ENCODE results near the gene SPACA4. TPM values are rescaled to one million over a fixed set of nuclear protein-coding genes. Genes with fewer than 3 reads are reported as not detected.

Gene SPACA4
- total and polyA plus RNA-seq, 9 of the 15 experiments (the other 6 are each of a cell fraction or from before 2014, with no cell fraction given), result not detected

DNA sequence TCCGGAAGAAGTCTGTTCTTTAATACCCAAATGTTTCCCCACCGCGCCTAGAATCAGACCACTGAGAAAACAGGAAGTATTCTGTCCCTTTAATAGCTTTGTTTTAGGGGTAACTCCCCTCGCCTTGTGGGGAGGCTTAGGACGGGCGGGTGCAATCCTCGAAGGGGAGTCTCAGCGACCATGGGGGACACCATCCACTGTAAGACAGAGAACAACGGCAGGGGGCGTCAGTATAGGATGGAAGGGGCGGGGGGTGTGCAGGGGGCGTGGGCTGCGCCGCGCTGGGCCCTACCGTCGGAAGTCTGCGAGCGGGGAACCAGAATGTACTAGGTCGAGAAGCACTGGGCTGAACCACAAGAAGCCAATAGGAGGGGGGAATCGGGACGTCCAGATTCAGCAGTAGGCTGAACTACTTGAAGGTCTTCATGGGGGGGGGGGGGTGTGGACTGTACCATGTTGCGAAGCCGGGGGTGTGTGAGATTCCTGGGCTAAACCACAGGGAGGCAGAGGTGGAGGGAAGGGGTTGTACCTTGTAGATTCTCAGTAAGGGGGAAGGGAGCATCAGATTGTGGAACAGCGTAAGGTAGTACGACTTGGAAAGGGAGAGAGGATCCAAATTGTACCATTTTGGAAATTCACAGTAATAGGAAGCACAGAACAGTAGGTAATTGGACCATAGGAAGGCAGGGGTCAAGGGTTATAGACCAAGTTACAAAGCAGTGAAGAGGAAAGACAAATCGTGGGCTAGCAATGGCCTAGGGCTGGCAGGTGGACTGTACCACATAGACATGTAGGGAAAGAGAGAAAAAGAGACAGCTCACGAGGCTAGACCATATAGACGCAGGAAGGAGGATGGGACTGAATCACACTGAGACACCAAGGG, 31.6 kb downstream of the SPACA4 start (continued):
- no peak for TF ChIP-seq CUX1 (CRISPR knock-in tag; IDR thresholded peaks at IDR 0.05)
- 0 out of 2 replicates have a peak, but pooled peaks have one; percentile 62 for TF ChIP-seq HMG20B (CRISPR knock-in tag; IDR thresholded peaks at IDR 0.05)
- no peak for TF ChIP-seq ZZZ3 (IDR thresholded peaks at IDR 0.05)
- TF ChIP-seq ZFP91 (CRISPR knock-in tag; IDR thresholded peaks at IDR 0.05), result peak; percentile 87; the same call in 1 of the 2 replicates
- TF ChIP-seq NONO (IDR thresholded peaks at IDR 0.05; ENCODE audit: low read depth in 2 of 2, low read length in 1 of 2), result peak in 1 of 2 experiments; percentile 97; a peak in 2 of 4 replicates
- no peak for TF ChIP-seq TAF15 (IDR thresholded peaks at IDR 0.05; ENCODE audit: low read depth, low read length)
- peak in 1 of 2 experiments; percentile 7; a peak in 1 of 4 replicates for TF ChIP-seq TBL1XR1 (IDR thresholded peaks at IDR 0.05; ENCODE audit: low read length in 2 of 2)
- peak; percentile 33; the same call in 1 of the 2 replicates for TF ChIP-seq ELF4 (CRISPR knock-in tag; IDR thresholded peaks at IDR 0.05)
- TF ChIP-seq, protein P1, sequence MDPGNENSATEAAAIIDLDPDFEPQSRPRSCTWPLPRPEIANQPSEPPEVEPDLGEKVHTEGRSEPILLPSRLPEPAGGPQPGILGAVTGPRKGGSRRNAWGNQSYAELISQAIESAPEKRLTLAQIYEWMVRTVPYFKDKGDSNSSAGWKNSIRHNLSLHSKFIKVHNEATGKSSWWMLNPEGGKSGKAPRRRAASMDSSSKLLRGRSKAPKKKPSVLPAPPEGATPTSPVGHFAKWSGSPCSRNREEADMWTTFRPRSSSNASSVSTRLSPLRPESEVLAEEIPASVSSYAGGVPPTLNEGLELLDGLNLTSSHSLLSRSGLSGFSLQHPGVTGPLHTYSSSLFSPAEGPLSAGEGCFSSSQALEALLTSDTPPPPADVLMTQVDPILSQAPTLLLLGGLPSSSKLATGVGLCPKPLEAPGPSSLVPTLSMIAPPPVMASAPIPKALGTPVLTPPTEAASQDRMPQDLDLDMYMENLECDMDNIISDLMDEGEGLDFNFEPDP (CRISPR knock-in tag; IDR thresholded peaks at IDR 0.05), result no peak
- TF ChIP-seq SMARCE1 (IDR thresholded peaks at IDR 0.05), result no peak
- TF ChIP-seq PHF21A (IDR thresholded peaks at IDR 0.05; ENCODE audit: borderline replicate concordance, low read depth), result peak; percentile 100
- peak; percentile 59; the same call in 1 of the 2 replicates for TF ChIP-seq CREM (IDR thresholded peaks at IDR 0.05; ENCODE audit: low read depth)
- 0 out of 6 replicates have a peak, but pooled peaks of 1 of the 3 experiments have one; percentile 46 for TF ChIP-seq ZBTB11 (CRISPR knock-in tag; IDR thresholded peaks at IDR 0.05)
